GM10266 (cell line): ENCODE data around the gene TUBB.
A peak's percentile ranks its signal among the peaks of the same experiment; 100 is the strongest.

Experiments used
- DNase-seq: peaks from one replicate; pipeline ENCODE4 v3.0.0; 2012; ENCODE audit errors: extremely low spot score
- CTCF ChIP-seq: IDR thresholded peaks from 2 replicates; pipeline ENCODE4 v1.5.1; 2012; ENCODE audit warnings: mild to moderate bottlenecking, low read depth; ENCODE audit not compliant: control insufficient read depth, insufficient read depth; ENCODE audit errors: missing control alignments

The TUBB gene

GRCh38 chr6:30690403-30691207 is 29.5 kb upstream of the TUBB start, which contains the start of gene NRM:
TSS of gene NRM (minus strand) at chr6:30690984. CDS start at chr6:30690974, 10 bp downstream.
- no peak for TF ChIP-seq CTCF
- DNase-seq = peak; percentile 86

- DNase-seq = no peak
Measured at GRCh38 chr6:30691208-30691847, 28.8 kb upstream of the TUBB start.

GRCh38 chr6:30696432-30696831 is 23.7 kb upstream of the TUBB start:
- TF ChIP-seq CTCF = no peak
- no peak for DNase-seq

More at GRCh38 chr6:30691208-30691847, 28.8 kb upstream of the TUBB start:
- no peak for TF ChIP-seq CTCF

GRCh38 chr6:30700340-30700739 is 19.8 kb upstream of the TUBB start:
- no peak for TF ChIP-seq CTCF
- no peak for DNase-seq

- DNase-seq = no peak
- no peak for TF ChIP-seq CTCF
Measured at GRCh38 chr6:30703011-30703410, 17.1 kb upstream of the TUBB start.

- TF ChIP-seq CTCF = no peak
- no peak for DNase-seq
Measured at GRCh38 chr6:30703821-30704220, 16.3 kb upstream of the TUBB start.

GRCh38 chr6:30705620-30706019 is 14.5 kb upstream of the TUBB start:
- no peak for TF ChIP-seq CTCF
- DNase-seq = no peak
